Kidney glomerular epithelial cell (primary cell): Measurements from ENCODE around the gene PEPD.
A peak's percentile ranks its signal among the peaks of the same experiment; 100 is the strongest.

Experiments
- DNase-seq: peaks from one replicate; lab custom pipeline; 2025; lab: John Stamatoyannopoulos, UW

The PEPD gene

GRCh38 chr19:33437821-33438671 lies 83.5 kb downstream of the PEPD start:
- DNase-seq = no peak

- DNase-seq = no peak
Observed at GRCh38 chr19:33437393-33437820, 84.2 kb downstream of the PEPD start.

- DNase-seq = no peak
Observed at GRCh38 chr19:33436360-33437345, 84.9 kb downstream of the PEPD start.

GRCh38 chr19:33435706-33436359 lies 85.8 kb downstream of the PEPD start:
- no peak for DNase-seq

GRCh38 chr19:33434886-33435705 lies 86.5 kb downstream of the PEPD start:
- DNase-seq = no peak

- DNase-seq = no peak
Observed at GRCh38 chr19:33434069-33434885, 87.3 kb downstream of the PEPD start.

GRCh38 chr19:33432446-33433170 lies 89.0 kb downstream of the PEPD start:
- no peak for DNase-seq

- DNase-seq = no peak
Observed at GRCh38 chr19:33432015-33432414, 89.6 kb downstream of the PEPD start.

- peak; percentile 23 for DNase-seq
Observed at GRCh38 chr19:33430674-33431277, 90.8 kb downstream of the PEPD start.

GRCh38 chr19:33429891-33430673 lies 91.5 kb downstream of the PEPD start:
- DNase-seq = no peak

GRCh38 chr19:33428627-33429125 lies 92.9 kb downstream of the PEPD start:
- no peak for DNase-seq

GRCh38 chr19:33427801-33428626 lies 93.6 kb downstream of the PEPD start:
- no peak for DNase-seq

GRCh38 chr19:33426621-33427361 lies 94.8 kb downstream of the PEPD start:
- no peak for DNase-seq

GRCh38 chr19:33424181-33424580 lies 97.4 kb downstream of the PEPD start:
- DNase-seq = no peak

GRCh38 chr19:33422369-33423180 lies 99.0 kb downstream of the PEPD start:
- no peak for DNase-seq

- DNase-seq = no peak
Observed at GRCh38 chr19:33421368-33421767, 100.2 kb downstream of the PEPD start.
